ENCODE measurements around the gene INTS4. TPM values are rescaled to one million over a fixed set of nuclear protein-coding genes. Genes with fewer than 3 reads are reported as not detected.
"Not testable (repeated sequence)": the region's sequence is repeated elsewhere in the genome, so short reads cannot be mapped to it uniquely, and the experiment has no call there.

INTS4 gene
- total and polyA plus RNA-seq, 9 donors, result 21.5 to 26.8 (median 23.5) TPM

DNA sequence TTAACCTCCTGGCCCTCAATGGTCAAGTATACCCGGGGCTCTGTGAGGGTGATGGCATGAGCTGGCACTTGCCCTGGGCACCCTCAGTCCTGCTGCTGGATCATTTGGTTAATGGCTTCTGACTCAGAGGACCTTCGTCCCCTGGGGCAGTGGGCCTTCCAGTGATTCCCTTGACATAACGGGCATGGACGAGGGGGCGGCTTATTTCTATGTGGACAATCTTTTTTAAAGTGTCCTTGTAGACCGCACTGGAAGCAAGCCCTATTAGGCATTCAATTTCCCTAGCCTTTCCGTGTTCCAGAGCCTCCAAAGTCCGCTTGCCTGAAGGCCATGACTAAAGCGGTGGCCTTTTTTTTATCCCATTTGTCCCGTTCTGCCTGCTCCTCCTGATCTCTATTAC is 133.0 kb downstream of the INTS4 start:
- H3K27me3 ChIP-seq (ENCODE audit: control insufficient read depth, insufficient read depth, low read length); H3K4me3 ChIP-seq (ENCODE audit: low read length); H3K27ac ChIP-seq (ENCODE audit: low read length); H3K4me1 ChIP-seq (ENCODE audit: control insufficient read depth, insufficient read depth, low read length); H3K9me3 ChIP-seq (replicated peaks; ENCODE audit: control insufficient read depth, low read depth, low read length); DNase-seq; H3K36me3 ChIP-seq (ENCODE audit: control insufficient read depth, insufficient read depth, low read length): not testable (repeated sequence)
- WGBS (ENCODE audit: insufficient coverage), result 95% methylated on average over 8 of the region's 10 CpGs

DNA sequence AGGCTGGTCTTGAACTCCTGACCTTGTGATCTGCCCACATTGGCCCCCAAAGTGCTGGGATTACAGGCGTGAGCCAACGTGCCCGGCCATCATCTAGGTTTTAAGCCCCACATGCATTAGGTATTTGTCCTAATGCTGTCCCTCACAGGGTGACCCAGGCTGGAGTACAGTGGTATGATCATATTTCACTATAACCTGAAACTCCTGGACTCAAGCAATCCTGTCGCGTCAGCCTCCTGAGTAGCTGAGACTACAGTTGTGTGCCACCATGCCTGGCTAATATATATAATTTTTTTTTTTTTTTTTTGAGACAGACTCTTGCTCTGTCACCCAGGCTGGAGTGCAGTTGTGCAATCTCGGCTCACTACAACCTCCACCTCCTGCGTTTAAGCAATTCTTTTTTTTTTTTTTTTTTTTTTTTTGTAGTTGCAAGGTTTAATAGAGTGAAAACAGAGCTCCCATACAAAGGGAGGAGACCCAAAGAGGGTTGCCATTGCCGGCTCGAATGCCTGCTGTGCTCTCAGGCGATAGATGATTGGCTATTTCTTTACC is 136.5 kb downstream of the INTS4 start:
- not testable (repeated sequence) for H3K4me1 ChIP-seq (ENCODE audit: control insufficient read depth, insufficient read depth, low read length); H3K27ac ChIP-seq (ENCODE audit: low read length); H3K27me3 ChIP-seq (ENCODE audit: control insufficient read depth, insufficient read depth, low read length); H3K9me3 ChIP-seq (replicated peaks; ENCODE audit: control insufficient read depth, low read depth, low read length); H3K4me3 ChIP-seq (ENCODE audit: low read length); DNase-seq
- WGBS (ENCODE audit: insufficient coverage), result 90% methylated on average over 2 of the region's 10 CpGs
- H3K36me3 ChIP-seq (ENCODE audit: control insufficient read depth, insufficient read depth, low read length), result peaks cover 22% of the 10 kb centered on the region

DNA sequence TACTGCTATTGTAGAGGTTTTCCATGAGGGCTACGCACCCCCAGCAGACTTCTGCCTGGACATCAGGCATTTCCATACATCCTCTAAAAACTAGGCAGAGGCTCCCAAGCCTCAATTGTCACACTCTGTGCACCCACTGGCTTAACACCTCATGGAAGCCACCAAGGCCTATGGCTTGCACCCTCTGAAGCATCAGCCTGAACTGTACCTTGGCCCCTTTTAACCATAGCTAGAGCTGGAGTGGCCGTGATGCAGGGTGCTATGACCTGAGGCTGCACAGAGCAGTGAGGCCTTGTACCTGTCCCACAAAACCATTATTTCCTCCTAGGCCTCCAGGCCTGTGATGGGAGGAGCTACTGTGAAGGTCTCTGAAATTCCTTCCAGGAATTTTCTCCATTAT is 139.6 kb downstream of the INTS4 start:
- H3K4me3 ChIP-seq (ENCODE audit: low read length), result no peak overlapping the region

DNA sequence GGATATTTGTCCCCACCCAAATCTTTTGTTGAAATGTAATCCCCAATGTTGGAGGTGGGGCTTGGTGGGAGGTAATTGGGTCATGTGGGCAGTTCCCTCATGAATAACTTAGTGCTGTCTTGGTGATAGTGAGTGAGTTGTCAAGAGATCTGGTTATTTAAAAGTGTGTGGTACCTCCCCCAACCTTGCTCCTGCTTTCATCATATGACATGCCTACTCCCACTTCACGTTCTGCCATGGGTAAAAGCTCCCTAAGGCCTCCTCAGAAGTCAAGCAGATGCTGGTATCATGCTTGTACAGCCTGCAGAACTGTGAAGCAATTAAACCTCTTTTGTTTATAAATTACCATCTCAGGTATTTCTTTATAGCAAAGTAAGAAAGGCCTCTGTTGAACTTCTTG is 143.0 kb downstream of the INTS4 start:
- no peaks in the 10 kb centered on the region for H3K4me1 ChIP-seq (ENCODE audit: control insufficient read depth, insufficient read depth, low read length)
- H3K36me3 ChIP-seq (ENCODE audit: control insufficient read depth, insufficient read depth, low read length), result peaks cover 28% of the 10 kb centered on the region
- no peak overlapping the region for H3K27ac ChIP-seq (ENCODE audit: low read length)

More for the DNA sequence above, 139.6 kb downstream of the INTS4 start:
- WGBS (ENCODE audit: insufficient coverage), result 100% methylated on average over 1 of the region's 2 CpGs
- no peak for DNase-seq
- Histone ChIP-seq H3K27me3 (ENCODE audit: control insufficient read depth, insufficient read depth, low read length) (no peaks in the 10 kb centered on the region), H3K4me1 (ENCODE audit: control insufficient read depth, insufficient read depth, low read length) (no peaks in the 10 kb centered on the region), H3K9me3 (replicated peaks; ENCODE audit: control insufficient read depth, low read depth, low read length) (peaks cover 8% of the 10 kb centered on the region), H3K36me3 (ENCODE audit: control insufficient read depth, insufficient read depth, low read length) (peaks cover 24% of the 10 kb centered on the region), H3K27ac (ENCODE audit: low read length) (no peak overlapping the region)

DNA sequence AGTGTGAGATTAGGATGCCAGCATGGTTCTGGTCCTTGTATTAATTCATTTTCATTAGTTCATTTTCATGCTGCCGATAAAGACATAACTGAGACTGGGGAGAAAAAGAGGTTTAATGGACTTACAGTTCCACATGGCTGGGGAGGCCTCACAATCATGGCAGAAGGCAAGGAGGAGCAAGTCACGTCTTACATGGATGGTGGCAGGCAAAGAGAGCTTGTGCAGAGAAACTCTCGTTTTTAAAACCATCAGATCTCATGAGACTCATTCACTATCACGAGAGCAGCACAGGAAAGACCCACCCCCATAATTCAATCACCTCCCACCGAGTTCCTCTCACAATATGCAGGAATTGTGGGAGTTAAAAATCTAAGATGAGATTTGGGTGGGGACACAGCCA is 150.8 kb downstream of the INTS4 start:
- not testable (repeated sequence) for DNase-seq; H3K4me3 ChIP-seq (ENCODE audit: low read length); H3K4me1 ChIP-seq (ENCODE audit: control insufficient read depth, insufficient read depth, low read length); H3K27ac ChIP-seq (ENCODE audit: low read length); H3K27me3 ChIP-seq (ENCODE audit: control insufficient read depth, insufficient read depth, low read length); H3K9me3 ChIP-seq (replicated peaks; ENCODE audit: control insufficient read depth, low read depth, low read length)
- peaks cover 30% of the 10 kb centered on the region for H3K36me3 ChIP-seq (ENCODE audit: control insufficient read depth, insufficient read depth, low read length)
- no CpG with 5 or more reads among the region's 5 CpGs for WGBS (ENCODE audit: insufficient coverage)

More for the DNA sequence above, 143.0 kb downstream of the INTS4 start:
- H3K27me3 ChIP-seq (ENCODE audit: control insufficient read depth, insufficient read depth, low read length), result no peaks in the 10 kb centered on the region
- DNase-seq, result no peak
- H3K9me3 ChIP-seq (replicated peaks; ENCODE audit: control insufficient read depth, low read depth, low read length), result peaks cover 8% of the 10 kb centered on the region
- H3K4me3 ChIP-seq (ENCODE audit: low read length), result no peak overlapping the region
- no CpG with 5 or more reads among the region's 1 CpG for WGBS (ENCODE audit: insufficient coverage)

DNA sequence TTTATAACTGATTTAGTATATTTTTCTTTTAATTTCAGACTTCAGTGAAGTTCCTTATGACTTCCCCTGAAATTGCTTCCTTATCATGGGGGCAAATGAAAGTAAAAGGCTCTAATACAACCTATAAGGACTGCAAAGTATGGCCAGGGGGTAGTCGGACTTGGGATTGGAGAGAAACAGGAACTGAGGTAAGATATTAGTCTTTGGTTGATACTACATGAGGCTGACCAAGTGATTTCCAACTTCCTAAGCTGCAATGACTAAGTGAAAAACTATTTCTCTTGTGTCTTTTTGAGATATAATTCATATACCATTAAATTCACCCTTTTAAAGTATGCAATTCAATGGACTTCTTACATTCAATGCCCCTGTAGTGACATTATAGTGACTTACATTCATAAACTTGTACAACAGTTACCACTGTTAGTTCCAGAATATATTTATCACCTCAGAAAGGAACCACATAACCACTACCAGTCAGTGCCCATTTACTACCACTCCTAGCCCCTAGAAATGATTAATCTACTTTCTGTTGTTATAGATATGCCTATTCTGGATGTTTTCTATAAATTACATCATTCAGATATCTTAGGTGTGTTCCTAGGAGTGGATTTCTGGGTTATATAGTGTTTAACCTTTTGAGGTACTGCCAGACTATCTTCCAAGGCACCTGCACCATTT is 151.9 kb downstream of the INTS4 start:
- Histone ChIP-seq H3K9me3 (replicated peaks; ENCODE audit: control insufficient read depth, low read depth, low read length) (no peaks in the 10 kb centered on the region), H3K4me3 (ENCODE audit: low read length) (no peak overlapping the region), H3K4me1 (ENCODE audit: control insufficient read depth, insufficient read depth, low read length) (no peaks in the 10 kb centered on the region), H3K27me3 (ENCODE audit: control insufficient read depth, insufficient read depth, low read length) (no peaks in the 10 kb centered on the region), H3K27ac (ENCODE audit: low read length) (no peak overlapping the region), H3K36me3 (ENCODE audit: control insufficient read depth, insufficient read depth, low read length) (peaks cover 26% of the 10 kb centered on the region)
- DNase-seq, result no peak
- no CpG with 5 or more reads among the region's 1 CpG for WGBS (ENCODE audit: insufficient coverage)

DNA sequence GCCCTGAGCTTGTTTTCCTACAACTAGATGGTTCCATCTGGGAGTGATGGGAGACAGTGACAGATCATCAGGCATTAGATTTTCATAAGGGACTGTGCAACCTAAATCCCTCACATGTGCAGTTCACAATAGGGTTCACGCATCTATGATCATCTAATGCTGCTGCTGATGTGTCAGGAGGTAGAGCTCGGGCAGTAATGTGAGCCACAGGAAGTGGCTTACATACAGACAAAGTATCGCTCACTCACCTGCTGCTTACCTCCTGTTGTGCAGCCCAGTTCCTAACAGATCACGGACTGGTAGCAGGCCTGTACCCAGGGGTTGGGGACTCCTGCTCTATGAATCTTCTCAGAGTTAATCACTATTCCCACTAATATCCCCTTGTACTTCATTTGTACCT is 161.2 kb downstream of the INTS4 start:
- peaks cover 5% of the 10 kb centered on the region for H3K36me3 ChIP-seq (ENCODE audit: control insufficient read depth, insufficient read depth, low read length)
- no peak overlapping the region for H3K4me3 ChIP-seq (ENCODE audit: low read length)
- H3K4me1 ChIP-seq (ENCODE audit: control insufficient read depth, insufficient read depth, low read length), result no peaks in the 10 kb centered on the region
- no peaks in the 10 kb centered on the region for H3K27me3 ChIP-seq (ENCODE audit: control insufficient read depth, insufficient read depth, low read length)
- WGBS (ENCODE audit: insufficient coverage), result 97% methylated on average over 3 of the region's 4 CpGs
- no peak for DNase-seq
- no peak overlapping the region for H3K27ac ChIP-seq (ENCODE audit: low read length)
- H3K9me3 ChIP-seq (replicated peaks; ENCODE audit: control insufficient read depth, low read depth, low read length), result peaks cover 12% of the 10 kb centered on the region

DNA sequence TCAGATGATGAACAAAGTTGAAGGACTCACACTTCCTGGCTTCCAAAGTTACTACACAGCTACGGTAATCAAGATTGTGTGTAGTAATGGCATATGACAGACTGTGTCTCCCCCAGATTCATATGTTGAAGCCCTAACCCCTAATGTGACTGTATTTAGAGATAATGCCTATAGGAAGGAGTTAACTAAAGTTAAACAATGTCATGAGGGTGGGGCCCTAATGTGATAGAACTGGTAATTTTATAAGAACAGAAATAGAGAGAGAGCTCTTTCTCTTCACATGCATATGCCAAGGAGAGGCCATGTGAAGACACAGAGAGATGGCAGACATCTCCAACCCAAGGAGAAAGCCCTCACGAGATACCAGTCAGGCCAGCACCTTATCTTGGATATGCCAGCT is 165.5 kb downstream of the INTS4 start:
- no peak for DNase-seq
- Histone ChIP-seq H3K9me3 (replicated peaks; ENCODE audit: control insufficient read depth, low read depth, low read length) (peaks cover 14% of the 10 kb centered on the region), H3K27ac (ENCODE audit: low read length) (no peak overlapping the region), H3K27me3 (ENCODE audit: control insufficient read depth, insufficient read depth, low read length) (no peaks in the 10 kb centered on the region), H3K36me3 (ENCODE audit: control insufficient read depth, insufficient read depth, low read length) (peaks cover 5% of the 10 kb centered on the region), H3K4me1 (ENCODE audit: control insufficient read depth, insufficient read depth, low read length) (no peaks in the 10 kb centered on the region), H3K4me3 (ENCODE audit: low read length) (no peak overlapping the region)
- WGBS (ENCODE audit: insufficient coverage), result no CpG with 5 or more reads among the region's 2 CpGs

Other genes with a start within 250 kb of the INTS4 start
- gene RSF1, start 173.9 kb downstream of the INTS4 start, total RNA-seq, result 36.9 TPM
- 10 to 100 TPM; 25.8 to 46.1 (median 37.3) TPM for gene RSF1, start 173.9 kb downstream of the INTS4 start, polyA plus RNA-seq (ENCODE audit: insufficient read depth in 1 of 8, insufficient read length in 8 of 8, low replicate concordance in 1 of 8)
- 44.7 TPM for gene AAMDC, start 173.5 kb downstream of the INTS4 start, total RNA-seq
- gene AAMDC, start 173.5 kb downstream of the INTS4 start, polyA plus RNA-seq (ENCODE audit: insufficient read depth in 1 of 8, insufficient read length in 8 of 8, low replicate concordance in 1 of 8), result 10 to 100 TPM; 37.0 to 48.3 (median 42.6) TPM
- 0.89 TPM for gene KCTD14, start 28.6 kb upstream of the INTS4 start, total RNA-seq
- 1 to 10 TPM in 7 of 8 donors, under 1 TPM in 1; 0.99 to 2.0 (median 1.7) TPM for gene KCTD14, start 28.6 kb upstream of the INTS4 start, polyA plus RNA-seq (ENCODE audit: insufficient read depth in 1 of 8, insufficient read length in 8 of 8, low replicate concordance in 1 of 8)
- gene THRSP, start 69.2 kb upstream of the INTS4 start, total RNA-seq, result 0.13 TPM
- 1 to 10 TPM in 1 of 8 donors, under 1 TPM in 6, not detected in 1; 0.13 to 1.3 (median 0.21) TPM for gene THRSP, start 69.2 kb upstream of the INTS4 start, polyA plus RNA-seq (ENCODE audit: insufficient read depth in 1 of 8, insufficient read length in 8 of 8, low replicate concordance in 1 of 8)
- gene NDUFC2, start 85.2 kb upstream of the INTS4 start, total RNA-seq, result 207 TPM
- 100 to 1,000 TPM; 140 to 202 (median 169) TPM for gene NDUFC2, start 85.2 kb upstream of the INTS4 start, polyA plus RNA-seq (ENCODE audit: insufficient read depth in 1 of 8, insufficient read length in 8 of 8, low replicate concordance in 1 of 8)
- 21.1 TPM for gene ALG8, start 145.0 kb upstream of the INTS4 start, total RNA-seq
- gene ALG8, start 145.0 kb upstream of the INTS4 start, polyA plus RNA-seq (ENCODE audit: insufficient read depth in 1 of 8, insufficient read length in 8 of 8, low replicate concordance in 1 of 8), result 10 to 100 TPM; 21.7 to 30.7 (median 26.5) TPM
- gene KCTD21, start 194.0 kb upstream of the INTS4 start, total RNA-seq, result 4.9 TPM
- 1 to 10 TPM; 6.0 to 7.7 (median 6.5) TPM for gene KCTD21, start 194.0 kb upstream of the INTS4 start, polyA plus RNA-seq (ENCODE audit: insufficient read depth in 1 of 8, insufficient read length in 8 of 8, low replicate concordance in 1 of 8)
- gene USP35, start 194.3 kb upstream of the INTS4 start, total RNA-seq, result 2.6 TPM
- gene USP35, start 194.3 kb upstream of the INTS4 start, polyA plus RNA-seq (ENCODE audit: insufficient read depth in 1 of 8, insufficient read length in 8 of 8, low replicate concordance in 1 of 8), result 1 to 10 TPM; 3.5 to 4.8 (median 4.0) TPM

All from muscle of leg (tissue), 11 donors.